Hematopoietic multipotent progenitor cell treated with erythropoietin and hydrocortisone succinate and interleukin-3 and kit ligand, for 6 days (in vitro differentiated cells): ENCODE results near the gene TDRD10.
"Not testable (repeated sequence)": the region's sequence is repeated elsewhere in the genome, so short reads cannot be mapped to it uniquely, and the experiment has no call there.

Source experiments
- DNase-seq: peaks from one replicate; pipeline ENCODE4 v3.0.0-alpha.2; 2015

Gene TDRD10

DNA sequence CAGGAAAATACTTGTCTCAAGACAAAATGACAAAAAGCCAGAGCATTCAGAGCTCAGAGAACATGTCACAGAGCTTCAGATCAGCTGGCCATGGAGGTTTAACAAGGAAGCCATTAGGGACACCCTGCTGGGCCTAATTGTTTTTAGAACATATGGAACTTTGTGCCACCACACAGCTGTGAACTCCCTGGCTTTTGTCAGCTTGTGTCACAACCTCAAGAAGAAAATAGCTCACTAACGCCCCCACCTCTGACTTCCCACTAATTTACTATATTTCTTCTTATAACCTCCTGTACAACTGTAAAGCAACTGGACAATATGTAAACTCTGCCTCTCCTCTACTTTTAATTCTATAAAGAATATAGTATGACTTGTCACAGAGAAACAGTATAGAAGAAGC lies 21.0 kb upstream of the TDRD10 start:
- peak; percentile 38 for DNase-seq

DNA sequence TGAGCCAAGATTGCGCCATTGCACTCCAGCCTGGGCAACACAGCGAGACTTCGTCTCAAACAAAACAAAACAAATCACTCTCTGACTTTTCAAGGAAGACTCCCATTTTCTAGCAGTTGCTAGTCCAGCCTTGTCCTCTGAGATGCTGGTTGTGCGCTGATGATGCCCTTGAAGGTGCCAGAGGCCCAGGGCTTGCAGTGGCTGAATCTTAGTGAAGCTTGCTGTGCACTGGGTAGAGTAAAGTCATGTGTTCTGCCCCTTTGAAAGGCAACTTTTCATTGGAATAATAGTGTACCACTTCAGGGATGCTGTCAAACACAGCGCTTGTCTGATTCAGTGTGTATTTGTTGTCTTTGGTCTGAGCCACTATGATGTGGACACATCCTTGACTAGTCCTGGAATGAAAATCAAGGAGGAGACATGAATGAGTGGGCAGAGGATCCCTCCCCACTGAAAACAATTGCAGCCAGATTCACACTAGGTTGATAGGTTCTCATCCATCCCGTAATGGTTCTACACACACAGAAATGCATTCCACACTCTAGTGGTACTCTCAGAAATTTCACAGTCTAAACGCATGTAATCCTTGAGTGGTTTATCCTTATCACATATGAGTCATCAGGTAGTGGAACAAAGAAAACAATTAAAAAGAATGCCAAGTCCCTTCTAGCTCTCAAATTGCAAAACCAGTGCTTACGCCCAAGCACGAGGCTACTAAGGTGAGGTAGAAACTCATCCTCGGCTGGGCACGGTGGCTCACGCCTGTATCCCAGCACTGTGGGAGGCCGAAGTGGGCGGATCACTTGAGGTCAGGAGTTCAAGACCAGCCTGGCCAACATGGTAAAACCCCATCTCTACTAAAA lies 17.8 kb upstream of the TDRD10 start:
- no peak for DNase-seq

DNA sequence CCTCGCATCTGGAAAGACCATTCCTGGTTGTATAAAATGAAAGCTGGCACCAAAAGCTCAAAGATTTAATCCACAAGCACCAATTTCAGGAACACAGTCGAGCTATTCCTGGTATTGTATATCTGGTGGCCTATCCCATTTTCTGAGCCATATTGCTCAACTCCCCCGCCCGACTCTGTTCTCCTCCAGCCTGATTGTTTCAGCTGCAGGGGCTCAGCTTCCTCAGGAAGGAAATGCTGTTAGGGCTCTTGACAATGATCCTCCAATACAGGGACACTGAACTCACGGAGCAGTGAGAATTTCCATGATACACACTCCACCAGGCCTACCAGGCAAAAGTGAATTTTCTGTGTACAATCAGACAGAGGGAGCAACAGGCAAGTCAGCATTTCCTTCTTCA lies 16.9 kb upstream of the TDRD10 start:
- DNase-seq = no peak

DNA sequence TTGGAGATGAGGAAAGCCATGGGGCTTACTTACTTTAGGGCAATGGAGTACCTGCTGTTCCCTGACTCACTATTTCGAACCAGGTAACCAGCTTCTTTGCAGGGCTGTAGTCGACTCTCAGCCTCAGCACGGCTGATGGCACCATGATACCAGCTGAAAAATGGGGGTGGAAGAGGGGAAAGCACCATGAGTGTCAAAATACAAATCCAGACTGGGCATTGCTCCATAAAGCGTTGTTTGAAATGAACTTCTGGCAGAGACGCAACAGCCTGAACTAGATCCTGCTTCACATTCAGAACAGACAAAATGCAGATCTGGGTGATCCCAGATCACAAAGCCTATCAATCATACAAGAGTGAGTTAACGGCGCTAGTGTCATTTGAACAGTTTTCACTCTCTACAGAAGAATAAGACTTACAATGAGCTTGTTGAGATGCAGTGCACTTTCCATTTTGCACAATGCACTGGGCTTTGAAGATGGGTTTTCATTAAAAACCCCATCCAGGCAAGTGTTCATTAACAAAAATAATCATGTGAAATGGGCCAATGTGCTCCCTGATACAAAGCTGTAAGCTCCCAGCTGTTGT lies 16.0 kb upstream of the TDRD10 start:
- no peak for DNase-seq

DNA sequence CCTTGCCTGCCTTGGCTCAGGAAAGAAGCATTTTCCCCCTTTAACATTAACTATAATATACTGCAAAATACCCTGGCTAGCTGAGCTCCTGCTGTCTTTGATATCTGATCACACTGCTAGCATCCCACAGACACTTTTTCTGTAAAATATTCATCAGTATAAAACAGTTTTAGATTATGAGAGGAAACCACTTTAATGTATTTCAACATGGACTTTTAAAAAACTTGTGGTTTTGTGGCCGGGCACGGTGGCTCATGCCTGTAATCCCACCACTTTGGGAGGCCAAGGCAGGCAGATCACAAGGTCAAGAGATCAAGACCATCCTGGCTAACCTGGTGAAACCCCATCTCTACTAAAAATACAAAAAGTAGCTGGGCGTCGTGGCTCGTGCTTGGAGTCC lies 15.3 kb upstream of the TDRD10 start:
- DNase-seq = not testable (repeated sequence)

DNA sequence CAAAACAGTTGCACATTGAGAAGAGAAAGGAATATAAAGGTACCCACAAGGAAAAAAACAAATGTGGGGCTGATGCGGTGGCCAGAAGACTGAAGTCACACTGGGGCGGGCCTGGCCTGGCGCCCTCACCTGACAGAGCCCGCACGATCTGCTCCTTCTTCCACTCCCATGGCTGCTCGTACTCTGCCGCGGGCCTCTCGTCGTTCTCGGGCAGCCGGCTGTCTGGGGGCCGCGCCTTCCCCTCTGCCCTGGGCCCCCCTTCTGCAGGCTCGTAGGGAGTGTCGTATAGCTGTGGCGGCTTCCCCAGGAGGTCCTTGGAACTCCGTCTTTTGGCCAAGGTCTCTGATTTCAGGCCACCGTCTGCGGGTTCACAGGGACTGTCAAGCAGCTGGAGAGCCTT lies 13.1 kb upstream of the TDRD10 start:
- DNase-seq = no peak

DNA sequence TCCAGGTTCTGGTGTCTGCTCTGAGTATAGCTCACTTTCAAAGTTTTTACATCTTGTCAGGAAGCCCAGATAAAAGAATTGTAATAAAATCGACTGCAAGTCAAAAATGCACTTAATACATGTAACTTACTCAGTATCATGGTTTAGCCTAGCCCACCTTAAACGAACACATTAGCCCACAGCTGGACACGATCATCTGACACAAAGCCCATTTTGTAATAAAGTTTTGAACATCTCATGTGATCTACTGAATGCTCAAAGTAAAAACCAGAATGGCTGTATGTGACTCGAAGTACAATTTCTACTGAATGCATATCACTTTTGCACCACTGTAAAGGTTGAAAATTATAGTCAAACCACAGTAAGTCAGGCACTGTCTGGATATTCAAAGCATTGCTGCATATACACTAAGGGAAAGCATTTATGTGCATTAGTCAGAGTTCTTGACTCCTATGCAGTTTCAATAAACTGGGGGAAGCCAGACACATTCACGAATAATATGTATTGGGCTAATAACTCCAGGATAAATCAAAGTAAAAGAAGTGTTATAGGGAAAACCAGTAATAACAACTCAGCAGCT lies 12.2 kb upstream of the TDRD10 start:
- no peak for DNase-seq

DNA sequence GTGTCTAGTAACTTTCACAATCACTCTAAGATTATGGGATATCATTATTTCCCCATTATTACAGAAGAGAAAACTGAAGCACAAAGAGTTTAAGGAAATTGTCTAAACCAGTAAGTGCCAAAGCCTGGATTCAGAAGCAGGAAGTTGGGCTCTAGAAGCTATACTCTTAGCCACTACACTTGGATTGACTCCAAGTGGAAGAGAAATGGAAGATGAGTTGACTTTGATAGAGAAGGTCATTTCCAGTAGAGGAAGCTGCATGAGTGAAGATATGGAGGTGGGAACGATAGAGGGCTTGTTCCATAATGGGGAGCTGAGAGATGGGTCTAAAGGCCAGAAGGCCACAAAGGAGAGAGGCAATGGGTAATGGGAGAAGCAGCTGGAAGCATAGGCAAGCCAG lies 11.7 kb upstream of the TDRD10 start:
- DNase-seq = peak; percentile 51

DNA sequence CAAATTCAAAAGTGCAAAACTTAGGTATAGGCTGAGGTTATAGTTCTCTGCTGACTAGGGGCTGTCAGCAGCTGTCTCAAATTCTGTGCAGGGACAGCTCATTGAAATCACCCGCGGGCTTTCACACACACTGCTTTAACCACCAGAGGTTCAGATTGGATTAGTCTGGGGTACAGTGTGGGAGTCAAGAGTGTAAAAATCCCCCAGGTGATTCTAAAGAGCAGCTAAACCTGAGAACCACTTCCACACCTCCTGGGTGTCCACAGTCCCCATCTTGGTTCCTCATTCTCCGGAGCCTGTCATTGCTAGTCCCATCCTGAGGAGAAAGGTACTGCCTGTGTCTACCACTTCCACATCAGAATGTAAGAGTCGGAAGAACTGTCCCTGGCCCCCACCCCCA lies 9.9 kb upstream of the TDRD10 start:
- no peak for DNase-seq

DNA sequence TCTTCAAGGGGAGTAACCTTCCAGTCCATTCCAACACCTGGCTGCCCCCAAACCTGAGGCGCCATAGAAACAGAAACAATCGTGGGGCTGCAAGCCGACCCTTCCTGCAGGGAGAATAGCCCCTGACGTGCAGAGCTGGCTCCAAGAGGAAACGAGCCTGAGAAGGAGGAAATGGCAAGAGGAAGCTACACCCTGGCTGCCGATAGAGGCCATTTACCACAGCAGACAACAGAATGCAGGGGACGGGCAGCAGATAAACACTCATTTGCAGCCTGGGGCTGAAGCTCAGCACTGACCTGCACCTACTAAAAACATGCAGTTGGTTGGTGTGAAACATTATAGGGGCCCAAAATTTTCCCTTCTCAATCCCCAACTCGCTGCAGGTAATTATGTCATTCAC lies 8.7 kb upstream of the TDRD10 start:
- DNase-seq = peak; percentile 66

DNA sequence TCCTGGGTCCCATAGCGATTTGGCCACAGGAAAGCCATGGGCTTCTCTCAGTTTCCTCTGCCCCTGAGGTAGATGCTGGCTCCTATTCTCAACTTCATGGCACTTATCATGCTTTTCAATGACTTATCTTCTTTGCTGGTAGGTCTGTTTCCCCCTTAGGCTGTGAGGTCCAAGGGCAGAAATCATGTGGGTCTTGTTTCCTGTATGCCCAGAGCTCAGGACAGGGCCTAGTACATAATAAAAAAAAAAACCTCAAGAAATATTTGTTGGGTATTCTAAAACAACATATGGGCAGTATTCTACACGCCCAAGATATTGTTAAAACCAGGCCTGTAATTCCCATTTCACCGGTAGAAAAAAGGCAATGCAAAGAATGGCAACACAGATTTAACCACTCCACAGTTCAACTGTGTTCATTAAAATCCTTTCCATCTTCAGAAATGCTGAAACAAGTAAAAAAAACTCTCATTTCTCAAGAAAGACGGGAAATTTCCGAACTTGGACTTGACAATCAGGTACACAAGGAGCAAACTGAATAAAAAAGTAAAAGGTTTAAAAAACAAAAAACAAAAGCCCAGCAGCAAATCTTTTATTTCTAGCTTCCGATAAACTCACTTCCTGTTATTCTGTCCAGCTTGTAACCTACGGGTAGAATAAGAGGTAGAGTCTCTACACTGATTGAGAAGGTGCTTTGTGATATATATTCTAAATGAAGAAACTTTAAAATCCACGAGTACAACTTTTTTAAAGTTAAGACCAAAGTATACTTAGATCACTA lies 6.3 kb upstream of the TDRD10 start:
- DNase-seq = no peak

DNA sequence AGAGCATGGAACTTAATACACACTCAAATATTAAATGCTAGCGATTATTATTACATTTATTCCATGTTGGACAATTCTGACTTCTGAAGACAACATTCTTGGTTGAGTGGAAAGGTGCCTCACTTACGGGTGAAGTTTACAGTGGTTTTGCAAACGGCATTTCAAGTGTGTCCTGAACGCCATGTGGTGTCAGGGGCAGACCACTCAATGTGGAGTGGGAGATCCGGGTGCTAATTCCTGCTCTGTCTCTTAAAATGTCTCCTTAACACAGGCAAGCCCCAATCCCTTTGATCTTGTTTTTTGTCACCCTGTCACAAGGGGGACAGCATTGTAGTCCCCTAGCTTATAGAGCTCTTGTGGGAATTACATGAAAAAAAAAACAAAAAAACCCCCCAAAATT lies 5.6 kb upstream of the TDRD10 start:
- DNase-seq = no peak

DNA sequence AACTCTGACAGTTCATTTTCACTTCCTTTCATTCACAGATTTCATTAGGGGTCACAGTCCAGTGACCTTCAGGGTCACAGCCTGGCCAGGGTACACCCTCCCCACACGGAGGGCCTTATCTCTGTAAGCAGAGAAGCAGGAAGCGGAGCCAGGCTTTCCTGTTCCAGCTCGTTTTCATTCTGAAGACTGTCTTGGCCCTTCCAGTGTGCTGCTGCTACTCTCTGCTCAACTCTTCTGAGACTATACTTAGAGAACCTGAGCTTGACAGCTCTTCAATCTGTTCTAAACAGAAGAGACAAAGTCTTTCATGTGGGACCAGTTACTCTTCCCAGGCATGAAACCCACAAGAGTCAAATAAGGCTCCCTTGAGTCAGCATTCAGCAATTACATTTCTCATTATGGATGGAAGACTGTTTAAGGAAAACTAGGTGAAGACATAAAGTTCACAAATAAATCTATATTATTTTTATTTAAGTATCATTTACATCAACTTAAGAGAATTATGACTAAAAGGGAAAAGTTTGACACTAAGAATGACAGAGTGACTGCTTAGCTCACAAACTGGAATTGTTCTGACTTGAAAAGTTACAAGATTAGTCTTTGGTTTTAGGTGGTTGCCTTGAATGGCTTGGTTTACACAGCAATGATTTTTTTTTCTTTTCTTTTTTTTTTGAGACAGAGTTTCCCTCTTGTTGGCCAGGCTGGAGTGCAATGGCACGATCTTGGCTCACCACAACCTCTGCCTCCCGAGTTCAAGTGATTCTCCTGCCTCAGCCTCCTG lies 4.8 kb upstream of the TDRD10 start:
- DNase-seq = peak; percentile 73

DNA sequence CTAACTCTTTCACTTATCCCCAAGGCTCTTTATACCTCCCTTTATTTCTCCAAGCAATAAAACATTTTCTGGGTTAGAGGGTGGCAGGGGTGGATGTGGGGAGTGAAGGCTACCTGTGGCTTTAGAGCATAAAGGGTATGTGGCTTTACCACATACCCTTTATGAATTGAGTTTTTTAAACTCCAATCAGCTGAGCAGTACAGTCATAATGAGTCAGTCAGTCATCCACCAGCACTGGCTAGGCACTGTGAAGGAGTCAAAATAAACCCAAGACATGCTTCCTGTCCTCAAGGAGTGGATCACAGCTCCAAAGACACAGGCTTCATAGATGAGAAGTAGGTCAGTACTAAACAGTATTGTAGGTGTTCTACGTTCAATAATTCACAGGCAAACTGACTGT lies 2.6 kb upstream of the TDRD10 start:
- no peak for DNase-seq

DNA sequence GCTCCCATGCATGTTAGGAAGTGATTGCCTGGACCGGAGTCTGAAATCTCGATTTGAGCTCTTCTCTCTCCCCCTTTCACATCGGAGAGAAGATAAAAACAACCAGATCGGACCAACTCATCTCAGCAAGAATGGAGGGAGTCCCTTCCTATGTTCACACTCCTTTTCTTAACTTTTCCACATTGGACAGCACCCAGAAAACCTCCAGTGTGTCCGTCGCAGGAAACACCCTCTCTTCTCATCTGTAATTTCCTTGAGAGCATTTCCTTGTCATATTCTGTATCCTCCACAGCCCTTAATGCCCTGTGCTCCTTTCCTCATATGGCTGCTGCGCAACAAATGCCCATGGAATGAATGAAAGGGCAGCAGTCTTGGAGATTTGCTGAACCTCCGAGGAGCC lies 1.5 kb upstream of the TDRD10 start:
- DNase-seq = no peak

DNA sequence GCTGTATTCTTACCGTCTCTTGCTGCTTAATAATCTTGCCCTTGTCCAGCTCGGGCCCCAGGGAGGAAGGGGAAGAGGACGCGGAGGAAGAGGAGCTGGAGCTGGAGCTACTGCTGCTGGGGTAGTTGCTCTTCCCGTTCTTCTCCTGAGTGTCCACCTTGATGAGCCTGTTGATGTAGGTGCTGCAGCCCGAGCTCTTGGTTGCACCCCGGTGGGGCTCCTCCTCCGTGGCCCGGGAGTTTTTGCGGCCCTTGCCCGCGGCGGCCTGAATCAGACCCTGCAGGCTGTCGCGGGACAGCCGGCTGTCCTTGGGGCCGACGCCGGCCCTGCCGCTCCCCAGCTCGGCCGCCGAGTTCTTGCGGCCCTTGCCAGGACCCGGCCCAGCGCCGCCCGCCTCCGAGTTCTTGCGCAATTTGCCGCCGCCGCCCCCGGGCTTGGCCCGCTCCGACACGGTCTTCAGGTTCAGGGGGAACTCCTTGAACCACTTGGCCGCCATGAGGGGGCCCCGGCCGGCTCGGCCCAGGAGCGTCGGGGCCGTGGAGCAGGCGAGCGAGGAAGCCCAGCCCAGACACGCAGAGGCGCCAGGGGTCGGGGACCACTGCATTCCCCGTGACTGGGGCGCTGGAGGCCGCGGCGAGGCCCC lies 475 bp upstream of the TDRD10 start:
- no peak for DNase-seq

DNA sequence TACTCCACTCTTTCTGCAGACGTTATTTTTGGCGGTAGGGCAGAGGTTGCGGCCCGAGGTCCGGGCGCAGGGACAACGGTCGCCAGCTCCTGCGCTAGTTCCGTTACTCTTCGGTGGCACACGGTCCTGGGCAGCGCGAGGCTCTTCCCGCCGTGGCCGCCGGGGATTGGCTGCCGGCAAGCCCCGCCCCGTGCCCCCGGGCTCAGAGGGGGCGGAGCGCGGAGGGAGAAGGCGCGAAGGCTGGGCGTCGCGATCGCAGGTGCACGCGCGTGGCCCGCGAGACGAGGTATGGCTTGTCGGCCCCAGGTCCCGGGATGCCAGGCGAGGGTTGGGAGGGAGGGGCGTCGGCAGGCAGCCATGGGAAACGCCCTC lies 711 bp downstream of the TDRD10 start:
- DNase-seq = no peak

DNA sequence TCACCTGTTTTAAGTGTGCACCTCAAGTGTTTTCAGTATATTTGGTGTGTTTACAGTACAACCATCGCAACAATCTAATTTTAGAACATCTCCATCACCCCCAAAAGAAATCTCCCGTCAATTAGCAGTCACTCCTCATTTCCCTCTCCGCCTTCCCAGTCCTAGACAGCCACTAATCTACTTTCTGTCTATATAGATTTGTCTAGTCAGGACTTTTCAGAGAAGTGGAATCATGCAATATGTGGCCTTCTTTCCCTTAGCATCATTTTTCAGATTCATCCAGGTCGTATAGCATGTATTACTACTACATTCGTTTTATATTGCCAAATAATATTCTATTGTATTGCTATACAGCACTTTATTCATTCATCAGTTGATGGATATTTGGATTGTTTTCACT lies 1.9 kb downstream of the TDRD10 start:
- no peak for DNase-seq

DNA sequence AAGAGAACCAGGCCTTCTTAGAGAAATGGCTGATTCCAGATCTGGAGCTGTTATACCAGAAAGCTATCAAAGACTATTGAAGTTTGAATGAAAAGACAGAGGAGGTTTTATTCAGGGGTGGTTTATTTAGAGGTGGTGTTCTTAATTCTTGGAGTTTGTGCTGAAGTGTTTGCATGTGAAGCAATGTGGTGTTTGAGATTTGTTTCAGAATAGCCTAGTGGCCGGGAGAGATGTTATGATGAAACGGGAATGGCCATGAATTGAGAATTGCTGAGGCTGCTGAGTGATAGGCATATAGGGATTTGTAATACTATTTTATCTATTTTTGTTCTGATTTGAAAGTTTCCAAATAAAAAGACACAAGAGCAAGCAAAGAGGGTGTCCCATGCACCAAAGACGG lies 10.7 kb downstream of the TDRD10 start:
- no peak for DNase-seq

DNA sequence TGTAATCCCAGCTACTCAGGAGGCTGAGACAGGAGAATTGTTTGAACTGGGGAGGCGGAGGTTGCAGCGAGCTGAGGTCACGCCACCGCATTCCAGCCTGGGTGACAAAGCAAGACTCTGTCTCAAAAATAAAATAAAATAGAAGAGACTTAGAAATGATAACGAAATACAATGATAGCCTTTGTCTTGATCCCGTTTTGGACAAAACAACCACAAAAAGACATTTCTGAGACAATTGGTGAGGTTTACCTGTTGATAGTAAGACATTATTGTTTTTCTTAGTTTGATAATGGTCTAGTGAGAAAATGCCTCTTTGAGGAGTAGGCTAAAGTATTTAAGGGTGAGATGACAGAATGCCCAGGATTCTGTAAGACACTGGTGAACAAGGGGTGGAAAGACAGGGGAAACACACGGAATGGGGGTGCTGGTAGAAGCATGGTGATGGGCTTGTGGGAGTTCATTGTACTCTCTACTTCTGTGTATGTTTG lies 12.1 kb downstream of the TDRD10 start:
- DNase-seq = no peak

DNA sequence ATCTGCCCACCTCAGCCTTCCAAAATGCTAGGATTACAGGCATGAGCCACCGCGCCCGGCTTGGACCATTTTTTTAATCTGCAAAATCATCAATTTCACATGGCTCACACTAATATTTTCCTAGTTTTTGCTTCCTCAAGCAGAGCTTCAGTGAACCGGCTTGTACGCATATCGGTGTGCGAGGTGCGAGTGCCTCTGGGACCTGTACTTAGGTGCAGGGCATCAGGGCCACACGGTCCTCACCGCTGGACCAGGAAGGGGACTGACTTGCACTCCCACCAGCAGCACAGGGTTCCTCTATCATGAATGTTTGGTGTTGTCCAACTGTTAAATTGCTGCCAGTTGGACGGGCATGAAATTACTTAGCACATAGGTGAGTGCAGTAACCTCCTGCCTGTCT lies 15.6 kb downstream of the TDRD10 start:
- DNase-seq = no peak

DNA sequence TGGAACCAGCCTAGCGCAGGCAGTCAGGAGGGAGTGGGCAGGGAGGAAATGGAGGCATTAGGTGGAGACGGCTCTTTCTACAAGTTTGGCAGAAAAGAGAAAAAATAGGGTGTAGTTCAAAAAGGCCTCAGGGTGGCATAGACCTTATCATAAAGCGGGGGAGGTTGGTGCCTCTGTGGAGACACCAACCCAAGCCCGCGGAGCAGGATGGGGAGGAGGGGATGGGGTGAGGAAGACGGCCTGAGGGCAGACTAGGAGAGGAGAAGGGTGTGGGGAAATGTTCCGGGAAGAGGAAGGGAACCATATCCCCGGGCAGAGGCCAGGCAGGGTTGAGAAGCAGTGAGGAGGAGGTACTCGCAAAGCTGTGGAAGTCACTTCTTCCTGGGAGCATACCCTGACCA lies 17.6 kb downstream of the TDRD10 start:
- peak; percentile 72 for DNase-seq
